HepG2 (cell line): ENCODE measurements around the gene CASKIN1. TPM values are rescaled to one million over a fixed set of nuclear protein-coding genes. Genes with fewer than 3 reads are reported as not detected.

Source experiments
- MTA1 ChIP-seq: sonication (generic); formaldehyde crosslinking; IDR thresholded peaks from 2 replicates; pipeline ENCODE4 v1.4.0; 2020; ENCODE audit warnings: missing genetic modification reagents, mild to moderate bottlenecking, borderline replicate concordance
- POLR2A ChIP-seq, 2 experiments: IDR thresholded peaks; 2 replicates each; pipeline ENCODE4 v1.6.1; 2011; ENCODE audit warnings: low read depth in 2 of 2, low read length in 2 of 2, mild to moderate bottlenecking in 1 of 2, moderate library complexity in 1 of 2; ENCODE audit not compliant: insufficient read depth in 1 of 2
- POLR2AphosphoS5 ChIP-seq: IDR thresholded peaks from 2 replicates; pipeline ENCODE4 v1.6.1; 2012; ENCODE audit warnings: low read depth, low read length
- ZBTB2 ChIP-seq: sonication (generic); formaldehyde crosslinking; IDR thresholded peaks from 2 replicates; pipeline ENCODE4 v1.8.0; 2022; ENCODE audit warnings: low read depth, missing genetic modification reagents
- ZNF570 ChIP-seq: sonication (generic); formaldehyde crosslinking; IDR thresholded peaks from 2 replicates; pipeline ENCODE4 v1.4.0; 2020; ENCODE audit warnings: mild to moderate bottlenecking, missing genetic modification reagents, borderline replicate concordance
- polyA plus RNA-seq, 8 experiments: library from polyadenylated mRNA; depleted of rRNA in 3 of 8; stranded (reverse) in 7 of 8; unstranded in 1 of 8; fragments of >200 nt; fragmentation: Illumina TruSeq in 4 of 8; extraction: Trizol in 4 of 8; gene quantifications; 2 replicates each; pipeline versions ENCODE4 v1.2.1 to v1.2.3, GENCODE V29; 2011 to 2016; ENCODE audit warnings: low read depth in 4 of 8, missing spikeins in 1 of 8, mixed read lengths in 1 of 8; ENCODE audit not compliant: insufficient read depth in 1 of 8
- total RNA-seq, 5 experiments: library from RNA; depleted of rRNA; stranded (reverse); fragments of >200 nt; fragmentation: Illumina TruSeq; extraction: Trizol; gene quantifications; 2 replicates each; pipeline ENCODE4 v1.2.3, GENCODE V29; 2016; ENCODE audit warnings: low read depth in 1 of 5
- TF ChIP-seq, protein P1 (sequence below): sonication (generic); formaldehyde crosslinking; IDR thresholded peaks from 2 replicates; pipeline ENCODE4 v1.5.0; 2020; ENCODE audit warnings: mild to moderate bottlenecking, missing genetic modification reagents, borderline replicate concordance

The CASKIN1 gene
- total and polyA plus RNA-seq, 2 of the 13 experiments (the other 11 are each of a cell fraction or from before 2014, with no cell fraction given), result 1.2 to 2.2 TPM

DNA sequence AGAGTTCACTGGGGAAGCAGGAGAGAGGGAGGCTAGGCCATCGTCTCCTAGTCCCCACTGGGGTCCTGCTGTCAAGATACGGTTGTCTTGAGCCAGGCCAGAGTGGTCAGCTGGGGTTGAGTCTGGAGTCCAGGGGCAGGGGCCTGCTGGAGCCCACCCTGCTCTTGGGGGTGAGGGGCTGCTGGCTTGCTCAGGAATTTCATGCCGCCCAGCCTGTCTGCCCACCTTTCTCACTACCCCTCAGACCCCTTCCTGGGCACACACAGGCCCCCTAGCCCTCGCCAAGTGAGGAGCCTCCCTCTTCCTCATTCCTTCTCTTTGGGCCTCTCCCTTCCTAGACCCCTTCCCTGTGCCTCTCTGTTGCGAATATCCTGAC is 39.6 kb downstream of the CASKIN1 start (continued):
- TF ChIP-seq, protein P1, sequence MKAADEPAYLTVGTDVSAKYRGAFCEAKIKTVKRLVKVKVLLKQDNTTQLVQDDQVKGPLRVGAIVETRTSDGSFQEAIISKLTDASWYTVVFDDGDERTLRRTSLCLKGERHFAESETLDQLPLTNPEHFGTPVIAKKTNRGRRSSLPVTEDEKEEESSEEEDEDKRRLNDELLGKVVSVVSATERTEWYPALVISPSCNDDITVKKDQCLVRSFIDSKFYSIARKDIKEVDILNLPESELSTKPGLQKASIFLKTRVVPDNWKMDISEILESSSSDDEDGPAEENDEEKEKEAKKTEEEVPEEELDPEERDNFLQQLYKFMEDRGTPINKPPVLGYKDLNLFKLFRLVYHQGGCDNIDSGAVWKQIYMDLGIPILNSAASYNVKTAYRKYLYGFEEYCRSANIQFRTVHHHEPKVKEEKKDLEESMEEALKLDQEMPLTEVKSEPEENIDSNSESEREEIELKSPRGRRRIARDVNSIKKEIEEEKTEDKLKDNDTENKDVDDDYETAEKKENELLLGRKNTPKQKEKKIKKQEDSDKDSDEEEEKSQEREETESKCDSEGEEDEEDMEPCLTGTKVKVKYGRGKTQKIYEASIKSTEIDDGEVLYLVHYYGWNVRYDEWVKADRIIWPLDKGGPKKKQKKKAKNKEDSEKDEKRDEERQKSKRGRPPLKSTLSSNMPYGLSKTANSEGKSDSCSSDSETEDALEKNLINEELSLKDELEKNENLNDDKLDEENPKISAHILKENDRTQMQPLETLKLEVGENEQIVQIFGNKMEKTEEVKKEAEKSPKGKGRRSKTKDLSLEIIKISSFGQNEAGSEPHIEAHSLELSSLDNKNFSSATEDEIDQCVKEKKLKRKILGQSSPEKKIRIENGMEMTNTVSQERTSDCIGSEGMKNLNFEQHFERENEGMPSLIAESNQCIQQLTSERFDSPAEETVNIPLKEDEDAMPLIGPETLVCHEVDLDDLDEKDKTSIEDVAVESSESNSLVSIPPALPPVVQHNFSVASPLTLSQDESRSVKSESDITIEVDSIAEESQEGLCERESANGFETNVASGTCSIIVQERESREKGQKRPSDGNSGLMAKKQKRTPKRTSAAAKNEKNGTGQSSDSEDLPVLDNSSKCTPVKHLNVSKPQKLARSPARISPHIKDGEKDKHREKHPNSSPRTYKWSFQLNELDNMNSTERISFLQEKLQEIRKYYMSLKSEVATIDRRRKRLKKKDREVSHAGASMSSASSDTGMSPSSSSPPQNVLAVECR (CRISPR knock-in tag), result no peak
- 0 out of 2 replicates have a peak, but pooled peaks have one; percentile 22 for TF ChIP-seq MTA1 (CRISPR knock-in tag)
- TF ChIP-seq ZNF570 (CRISPR knock-in tag), result no peak
- TF ChIP-seq ZBTB2 (CRISPR knock-in tag), result no peak
- 0 out of 2 replicates have a peak, but pooled peaks have one; percentile 30 for TF ChIP-seq POLR2AphosphoS5
- TF ChIP-seq POLR2A (IDR thresholded peaks at IDR 0.05; ENCODE audit: insufficient read depth in 1 of 2, low read depth in 2 of 2, low read length in 2 of 2), result peak; percentile 34 to 47; a peak in 1 of 4 replicates
